K562 (cell line): ENCODE results near the gene ZBTB22. TPM values are rescaled to one million over a fixed set of nuclear protein-coding genes. Genes with fewer than 3 reads are reported as not detected.

Experiments
- BMI1 ChIP-seq: fragments of 150-350 bp; IDR thresholded peaks from 2 replicates; pipeline ENCODE4 v1.6.1; 2014; ENCODE audit warnings: low read length
- CBX8 ChIP-seq: fragments of 200-600 bp; sonication (generic); IDR thresholded peaks from 2 replicates; pipeline ENCODE4 v1.6.1; 2012; ENCODE audit warnings: borderline replicate concordance, mixed run types, low read depth, mild to moderate bottlenecking, moderate library complexity, mixed read lengths, low read length, control low read depth, inconsistent platforms; ENCODE audit not compliant: poor library complexity, severe bottlenecking; ENCODE audit errors: extremely low read depth
- CREBBP ChIP-seq: IDR thresholded peaks from one replicate; pipeline ENCODE4 v1.6.1; 2012; ENCODE audit warnings: low read depth, mild to moderate bottlenecking, control low read depth, inconsistent platforms, low read length
- ELF2 ChIP-seq: fragments of 250-450 bp; sonication (Bioruptor Pico); IDR thresholded peaks from 2 replicates; pipeline ENCODE4 v1.5.0; 2021; ENCODE audit warnings: mild to moderate bottlenecking
- ELF4 ChIP-seq: fragments of 450-650 bp; formaldehyde crosslinking; IDR thresholded peaks from 2 replicates; pipeline ENCODE4 v1.4.0; 2022; ENCODE audit warnings: missing genetic modification characterization
- EP400 ChIP-seq: fragments of 450-650 bp; IDR thresholded peaks from 2 replicates; pipeline ENCODE4 v1.6.1; 2017; ENCODE audit warnings: antibody characterized with exemption, mild to moderate bottlenecking, moderate library complexity
- MIER1 ChIP-seq: fragments of 450-650 bp; IDR thresholded peaks from 2 replicates; pipeline ENCODE4 v1.6.1; 2016; ENCODE audit warnings: antibody characterized with exemption, mild to moderate bottlenecking, low read depth
- MYBL2 ChIP-seq, 2 experiments: fragments of 450-650 bp in 1 of 2; sonication (generic) in 1 of 2; formaldehyde crosslinking in 1 of 2; IDR thresholded peaks; 2 replicates each; pipeline versions ENCODE4 v1.6.1 to v1.8.1; 2017 to 2022; ENCODE audit warnings: borderline replicate concordance in 1 of 2, inconsistent platforms in 1 of 2, low read depth in 1 of 2, mild to moderate bottlenecking in 1 of 2, missing genetic modification reagents in 1 of 2, moderate library complexity in 1 of 2
- NFRKB ChIP-seq: fragments of 450-650 bp; IDR thresholded peaks from 2 replicates; pipeline ENCODE4 v1.6.1; 2016; ENCODE audit warnings: low read depth
- NR2C1 ChIP-seq, 2 experiments: fragments of 450-650 bp; IDR thresholded peaks; 2 replicates each; pipeline ENCODE4 v1.6.1; 2017; ENCODE audit warnings: mild to moderate bottlenecking in 2 of 2, antibody characterized with exemption in 1 of 2, inconsistent platforms in 1 of 2, missing compliant biosample characterization in 1 of 2, missing genetic modification characterization in 1 of 2
- NR3C1 ChIP-seq: sonication (generic); formaldehyde crosslinking; IDR thresholded peaks from 2 replicates; pipeline ENCODE4 v1.8.1; 2022; ENCODE audit warnings: missing genetic modification reagents
- PML ChIP-seq: IDR thresholded peaks from 2 replicates; pipeline ENCODE4 v1.6.1; 2012; ENCODE audit warnings: low read length, inconsistent platforms
- PTRF ChIP-seq: fragments of 450-650 bp; IDR thresholded peaks from 2 replicates; pipeline ENCODE4 v1.6.1; 2016; ENCODE audit warnings: mild to moderate bottlenecking, missing genetic modification characterization, missing compliant biosample characterization
- RBBP5 ChIP-seq: fragments of 200-600 bp; sonication (generic); IDR thresholded peaks from 2 replicates; pipeline ENCODE4 v1.6.1; 2012; ENCODE audit warnings: borderline replicate concordance, mild to moderate bottlenecking, low read length, control low read depth, inconsistent platforms; ENCODE audit not compliant: insufficient read depth, poor library complexity, severe bottlenecking
- RBM14 ChIP-seq: fragments of 200-400 bp; formaldehyde crosslinking; IDR thresholded peaks from 2 replicates; pipeline ENCODE4 v1.6.1; 2018; ENCODE audit warnings: low read depth, mild to moderate bottlenecking, low read length, moderate library complexity, borderline replicate concordance; ENCODE audit not compliant: insufficient read depth
- RBM17 ChIP-seq: fragments of 200-400 bp; formaldehyde crosslinking; IDR thresholded peaks from 2 replicates; pipeline ENCODE4 v1.6.1; 2017; ENCODE audit warnings: low read depth, mild to moderate bottlenecking, low read length, borderline replicate concordance
- RFX1 ChIP-seq: fragments of 450-650 bp; IDR thresholded peaks from 2 replicates; pipeline ENCODE4 v1.6.1; 2016; ENCODE audit warnings: mild to moderate bottlenecking, moderate library complexity
- TAF9B ChIP-seq: fragments of 450-650 bp; IDR thresholded peaks from 2 replicates; pipeline ENCODE4 v1.6.1; 2018; ENCODE audit warnings: mild to moderate bottlenecking; ENCODE audit not compliant: partially characterized antibody
- TCF7 ChIP-seq: sonication (generic); IDR thresholded peaks from 2 replicates; pipeline ENCODE4 v1.6.1; 2016; ENCODE audit warnings: antibody characterized with exemption, borderline replicate concordance
- ZNF263 ChIP-seq: sonication (generic); formaldehyde crosslinking; IDR thresholded peaks from 2 replicates; pipeline ENCODE4 v1.8.0; 2022; ENCODE audit warnings: mild to moderate bottlenecking, missing genetic modification reagents, borderline replicate concordance
- ZNF324 ChIP-seq: fragments of 250-450 bp; sonication (Bioruptor Pico); IDR thresholded peaks from 2 replicates; pipeline ENCODE4 v1.4.0; 2020; ENCODE audit warnings: mild to moderate bottlenecking
- ZNF586 ChIP-seq: fragments of 450-650 bp; formaldehyde crosslinking; conservative IDR thresholded peaks from 2 replicates; pipeline ENCODE4 v1.4.0; 2020; ENCODE audit warnings: mild to moderate bottlenecking, moderate library complexity
- polyA plus RNA-seq, 8 experiments: library from polyadenylated mRNA; depleted of rRNA in 4 of 8; stranded (reverse) in 5 of 8; unstranded in 3 of 8; fragments of >200 nt; fragmentation: Nextera tagmentation in 2 of 8; fragmentation: Illumina TruSeq in 1 of 8; extraction: Ambion mirVana in 2 of 8; extraction: Trizol in 1 of 8; gene quantifications; 2 replicates each; pipeline versions ENCODE4 v1.2.1 to v1.2.3, GENCODE V29; 2011 to 2014; ENCODE audit warnings: inconsistent platforms in 1 of 8, missing spikeins in 1 of 8
- total RNA-seq, 7 experiments: library from RNA; depleted of rRNA in 6 of 7; stranded (reverse); fragments of >200 nt in 6 of 7; fragmentation: Illumina TruSeq in 2 of 7; extraction: Trizol in 2 of 7; gene quantifications; 2 replicates each; pipeline versions ENCODE4 v1.2.1 to v1.2.3, GENCODE V29; 2011 to 2021; ENCODE audit warnings: low replicate concordance in 1 of 7
- TF ChIP-seq, protein P1 (sequence below): sonication (generic); formaldehyde crosslinking; IDR thresholded peaks from 2 replicates; pipeline ENCODE4 v1.8.0; 2023; ENCODE audit warnings: missing genetic modification reagents, mild to moderate bottlenecking, borderline replicate concordance

ZBTB22 gene
- total and polyA plus RNA-seq, 9 of the 15 experiments (the other 6 are each of a cell fraction or from before 2014, with no cell fraction given): 0.21 to 11.9 (median 7.1) TPM

DNA sequence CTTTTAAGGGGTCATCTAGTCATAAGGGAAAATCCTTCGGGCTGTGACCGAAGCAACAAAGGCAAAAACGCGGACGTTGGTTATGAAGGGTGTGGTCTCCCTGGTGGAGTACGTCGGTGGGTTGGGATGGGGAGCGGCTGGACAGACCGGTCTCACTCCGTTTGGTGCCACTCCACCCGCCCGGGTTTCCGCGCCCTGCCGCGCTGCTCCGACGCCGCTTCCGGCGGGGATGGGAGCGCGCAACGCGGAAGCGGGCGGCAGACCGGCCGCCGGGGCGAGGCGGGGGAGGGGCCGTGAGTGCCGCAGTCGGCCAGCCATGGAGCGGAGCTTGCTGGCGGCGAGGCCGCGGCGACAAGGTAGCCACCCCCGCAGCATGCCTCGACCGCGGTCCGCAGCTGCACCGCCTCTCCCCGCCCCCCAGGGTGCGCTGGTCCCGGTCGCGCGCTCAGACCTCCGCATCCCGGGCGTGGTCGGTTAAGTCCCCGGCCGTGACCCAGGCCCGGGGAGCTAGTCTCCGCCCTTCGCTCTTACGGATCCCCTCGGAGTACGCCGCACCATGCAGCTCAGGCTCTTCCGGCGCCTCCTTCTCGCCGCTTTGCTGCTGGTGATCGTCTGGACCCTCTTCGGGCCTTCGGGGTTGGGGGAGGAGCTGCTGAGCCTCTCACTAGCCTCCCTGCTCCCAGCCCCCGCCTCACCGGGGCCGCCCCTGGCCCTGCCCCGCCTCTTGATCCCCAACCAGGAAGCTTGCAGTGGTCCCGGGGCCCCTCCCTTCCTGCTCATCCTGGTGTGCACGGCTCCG lies 40.5 kb downstream of the ZBTB22 start, which contains the start of gene B3GALT4 (continued):
- TF ChIP-seq, protein P1, sequence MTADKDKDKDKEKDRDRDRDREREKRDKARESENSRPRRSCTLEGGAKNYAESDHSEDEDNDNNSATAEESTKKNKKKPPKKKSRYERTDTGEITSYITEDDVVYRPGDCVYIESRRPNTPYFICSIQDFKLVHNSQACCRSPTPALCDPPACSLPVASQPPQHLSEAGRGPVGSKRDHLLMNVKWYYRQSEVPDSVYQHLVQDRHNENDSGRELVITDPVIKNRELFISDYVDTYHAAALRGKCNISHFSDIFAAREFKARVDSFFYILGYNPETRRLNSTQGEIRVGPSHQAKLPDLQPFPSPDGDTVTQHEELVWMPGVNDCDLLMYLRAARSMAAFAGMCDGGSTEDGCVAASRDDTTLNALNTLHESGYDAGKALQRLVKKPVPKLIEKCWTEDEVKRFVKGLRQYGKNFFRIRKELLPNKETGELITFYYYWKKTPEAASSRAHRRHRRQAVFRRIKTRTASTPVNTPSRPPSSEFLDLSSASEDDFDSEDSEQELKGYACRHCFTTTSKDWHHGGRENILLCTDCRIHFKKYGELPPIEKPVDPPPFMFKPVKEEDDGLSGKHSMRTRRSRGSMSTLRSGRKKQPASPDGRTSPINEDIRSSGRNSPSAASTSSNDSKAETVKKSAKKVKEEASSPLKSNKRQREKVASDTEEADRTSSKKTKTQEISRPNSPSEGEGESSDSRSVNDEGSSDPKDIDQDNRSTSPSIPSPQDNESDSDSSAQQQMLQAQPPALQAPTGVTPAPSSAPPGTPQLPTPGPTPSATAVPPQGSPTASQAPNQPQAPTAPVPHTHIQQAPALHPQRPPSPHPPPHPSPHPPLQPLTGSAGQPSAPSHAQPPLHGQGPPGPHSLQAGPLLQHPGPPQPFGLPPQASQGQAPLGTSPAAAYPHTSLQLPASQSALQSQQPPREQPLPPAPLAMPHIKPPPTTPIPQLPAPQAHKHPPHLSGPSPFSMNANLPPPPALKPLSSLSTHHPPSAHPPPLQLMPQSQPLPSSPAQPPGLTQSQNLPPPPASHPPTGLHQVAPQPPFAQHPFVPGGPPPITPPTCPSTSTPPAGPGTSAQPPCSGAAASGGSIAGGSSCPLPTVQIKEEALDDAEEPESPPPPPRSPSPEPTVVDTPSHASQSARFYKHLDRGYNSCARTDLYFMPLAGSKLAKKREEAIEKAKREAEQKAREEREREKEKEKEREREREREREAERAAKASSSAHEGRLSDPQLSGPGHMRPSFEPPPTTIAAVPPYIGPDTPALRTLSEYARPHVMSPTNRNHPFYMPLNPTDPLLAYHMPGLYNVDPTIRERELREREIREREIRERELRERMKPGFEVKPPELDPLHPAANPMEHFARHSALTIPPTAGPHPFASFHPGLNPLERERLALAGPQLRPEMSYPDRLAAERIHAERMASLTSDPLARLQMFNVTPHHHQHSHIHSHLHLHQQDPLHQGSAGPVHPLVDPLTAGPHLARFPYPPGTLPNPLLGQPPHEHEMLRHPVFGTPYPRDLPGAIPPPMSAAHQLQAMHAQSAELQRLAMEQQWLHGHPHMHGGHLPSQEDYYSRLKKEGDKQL: 0 out of 2 replicates have a peak, but pooled peaks have one; percentile 85
- TF ChIP-seq TCF7 (peak; percentile 55; the same call in 1 of the 2 replicates), RBM14 (peak; percentile 54; the same call in 1 of the 2 replicates), ZNF324 (CRISPR knock-in tag) (peak; percentile 58; the same call in 1 of the 2 replicates), CBX8 (no peak), PML (peak; percentile 77), RBBP5 (peak; percentile 85), NFRKB (no peak), ELF2 (CRISPR knock-in tag) (peak; percentile 94), RFX1 (no peak), ELF4 (CRISPR knock-in tag) (peak; percentile 51), MIER1 (no peak), PTRF (tag) (no peak), NR3C1 (CRISPR knock-in tag) (no peak), CREBBP (no peak), BMI1 (no peak), RBM17 (no peak), TAF9B (no peak), ZNF586 (peak; percentile 90), EP400 (peak; percentile 84; the same call in 1 of the 2 replicates), NR2C1 (IDR thresholded peaks at IDR 0.05) (no peak), NR2C1 (tag; IDR thresholded peaks at IDR 0.05) (peak; percentile 36), MYBL2 (IDR thresholded peaks at IDR 0.05; ENCODE audit: low read depth) (no peak), MYBL2 (CRISPR knock-in tag; IDR thresholded peaks at IDR 0.05; ENCODE audit: borderline replicate concordance) (no peak), ZNF263 (peak; percentile 69; the same call in 1 of the 2 replicates)
